DND-41 (cell line): Measurements from ENCODE around the gene GRID1.

Source experiments
- ATAC-seq: fragments of 200-7000 bp; cut with Tn5 transposase; 3 replicates; pipeline ENCODE4 v1.9.1; 2021; ENCODE audit warnings: low read depth; ENCODE audit not compliant: insufficient read depth
- DNase-seq: peaks from one replicate; pipeline ENCODE4 v3.0.0-alpha.2; 2020
- H2AFZ ChIP-seq: 2 replicates; pipeline ENCODE4 v1.6.0; 2012; ENCODE audit warnings: low read depth, low read length
- H3K27ac ChIP-seq: 2 replicates; pipeline ENCODE4 v1.5.1; 2012; ENCODE audit warnings: low read length, inconsistent platforms
- H3K27me3 ChIP-seq: fragments of 200-600 bp; sonication (generic); 2 replicates; pipeline ENCODE4 v1.6.0; 2012; ENCODE audit warnings: low read length, mild to moderate bottlenecking, inconsistent platforms; ENCODE audit not compliant: insufficient read depth, poor library complexity
- H3K36me3 ChIP-seq: 2 replicates; pipeline ENCODE4 v1.5.1; 2012; ENCODE audit warnings: low read length, inconsistent platforms; ENCODE audit not compliant: insufficient read depth
- H3K4me1 ChIP-seq: 2 replicates; pipeline ENCODE4 v1.5.1; 2012; ENCODE audit warnings: mild to moderate bottlenecking, low read length; ENCODE audit not compliant: insufficient read depth
- H3K4me2 ChIP-seq: 2 replicates; pipeline ENCODE4 v1.6.0; 2012; ENCODE audit warnings: mild to moderate bottlenecking, moderate library complexity, low read length, inconsistent platforms; ENCODE audit not compliant: insufficient read depth
- H3K4me3 ChIP-seq, 2 experiments: fragments of 200-600 bp in 1 of 2; shearing (Covaris generic) in 1 of 2; 2 replicates each; pipeline ENCODE4 v1.5.1; 2012 to 2016; ENCODE audit warnings: inconsistent platforms in 2 of 2, low read length in 2 of 2, mild to moderate bottlenecking in 2 of 2, low read depth in 1 of 2, moderate library complexity in 1 of 2
- H3K79me2 ChIP-seq: 2 replicates; pipeline ENCODE4 v1.6.0; 2012; ENCODE audit warnings: low read length, inconsistent platforms; ENCODE audit not compliant: insufficient read depth
- H3K9ac ChIP-seq: 2 replicates; pipeline ENCODE4 v1.6.0; 2012; ENCODE audit warnings: low read depth, mild to moderate bottlenecking, inconsistent platforms, low read length, moderate library complexity
- H3K9me3 ChIP-seq: 2 replicates; pipeline ENCODE4 v1.5.1; 2012; ENCODE audit warnings: low read length, moderate library complexity, mild to moderate bottlenecking, inconsistent platforms; ENCODE audit not compliant: insufficient read depth, severe bottlenecking
- H4K20me1 ChIP-seq: 2 replicates; pipeline ENCODE4 v1.6.0; 2012; ENCODE audit warnings: low read length; ENCODE audit not compliant: insufficient read depth
- CTCF ChIP-seq: IDR thresholded peaks from 2 replicates; pipeline ENCODE4 v1.5.1; 2012; ENCODE audit warnings: borderline replicate concordance, low read length, moderate library complexity, mild to moderate bottlenecking; ENCODE audit not compliant: poor library complexity, severe bottlenecking; ENCODE audit errors: extremely low read depth
- EZH2 ChIP-seq: IDR thresholded peaks from 3 replicates; pipeline ENCODE4 v1.6.1; 2012; ENCODE audit warnings: borderline replicate concordance, low read depth, mild to moderate bottlenecking, moderate library complexity, low read length, inconsistent platforms; ENCODE audit not compliant: severe bottlenecking

The GRID1 gene

GRCh38 chr10:86316274-86316835 is 50.2 kb downstream of the GRID1 start:
- Histone ChIP-seq H3K9ac (no peak overlapping the region), H3K27me3 (no peaks in the 10 kb centered on the region), H3K4me1 (no peaks in the 10 kb centered on the region), H2AFZ (no peak overlapping the region), H3K27ac (no peak overlapping the region), H3K4me2 (no peak overlapping the region), H4K20me1 (0 out of 2 replicates have a peak, but pooled peaks cover 4% of the 10 kb centered on the region), H3K9me3 (no peaks in the 10 kb centered on the region), H3K79me2 (no peaks in the 10 kb centered on the region), H3K36me3 (no peaks in the 10 kb centered on the region), H3K4me3 (no peak overlapping the region)
- DNase-seq = no peak
- TF ChIP-seq EZH2 (no peak), CTCF (no peak)
- no peak for ATAC-seq

- H4K20me1 ChIP-seq = 0 out of 2 replicates have a peak, but pooled peaks cover 4% of the 10 kb centered on the region
- H3K79me2 ChIP-seq = no peaks in the 10 kb centered on the region
- no peak overlapping the region for H3K4me2 ChIP-seq
- ATAC-seq (no peak), DNase-seq (no peak)
- H3K4me3 ChIP-seq = no peak overlapping the region
- H3K27me3 ChIP-seq = no peaks in the 10 kb centered on the region
- no peak for TF ChIP-seq CTCF
- no peak for TF ChIP-seq EZH2
- H3K27ac ChIP-seq = no peak overlapping the region
- no peaks in the 10 kb centered on the region for H3K9me3 ChIP-seq
- H3K9ac ChIP-seq = no peak overlapping the region
- H3K36me3 ChIP-seq = no peaks in the 10 kb centered on the region
- no peak overlapping the region for H2AFZ ChIP-seq
- no peaks in the 10 kb centered on the region for H3K4me1 ChIP-seq
Measured at GRCh38 chr10:86315549-86315942, 51.0 kb downstream of the GRID1 start.

GRCh38 chr10:86314616-86315548 is 51.7 kb downstream of the GRID1 start:
- 0 out of 2 replicates have a peak, but pooled peaks cover 4% of the 10 kb centered on the region for H4K20me1 ChIP-seq
- no peaks in the 10 kb centered on the region for H3K4me1 ChIP-seq
- H3K36me3 ChIP-seq = no peaks in the 10 kb centered on the region
- H3K9me3 ChIP-seq = no peaks in the 10 kb centered on the region
- no peak overlapping the region for H3K4me3 ChIP-seq
- H3K79me2 ChIP-seq = no peaks in the 10 kb centered on the region
- H3K27ac ChIP-seq = no peak overlapping the region
- H3K9ac ChIP-seq = no peak overlapping the region
- no peak overlapping the region for H3K4me2 ChIP-seq
- TF ChIP-seq CTCF (no peak), EZH2 (no peak)
- no peaks in the 10 kb centered on the region for H3K27me3 ChIP-seq
- no peak for ATAC-seq
- H2AFZ ChIP-seq = no peak overlapping the region
- no peak for DNase-seq
